Body of pancreas (tissue), 4 donors: ENCODE measurements around the gene HYCC2.

Experiments
- CTCF ChIP-seq, 7 experiments: fragments of 450-650 bp in 4 of 7; fragments of 200-600 bp in 3 of 7; sonication (generic) in 3 of 7; IDR thresholded peaks; one replicate each; pipeline ENCODE4 v1.5.1; 2016 to 2019; ENCODE audit warnings: antibody characterized with exemption in 7 of 7
- POLR2A ChIP-seq, 3 donors: fragments of 450-650 bp; IDR thresholded peaks; one replicate each; pipeline ENCODE4 v1.6.1; 2016; ENCODE audit warnings: antibody characterized with exemption in 3 of 3, mild to moderate bottlenecking in 2 of 3

DNA sequence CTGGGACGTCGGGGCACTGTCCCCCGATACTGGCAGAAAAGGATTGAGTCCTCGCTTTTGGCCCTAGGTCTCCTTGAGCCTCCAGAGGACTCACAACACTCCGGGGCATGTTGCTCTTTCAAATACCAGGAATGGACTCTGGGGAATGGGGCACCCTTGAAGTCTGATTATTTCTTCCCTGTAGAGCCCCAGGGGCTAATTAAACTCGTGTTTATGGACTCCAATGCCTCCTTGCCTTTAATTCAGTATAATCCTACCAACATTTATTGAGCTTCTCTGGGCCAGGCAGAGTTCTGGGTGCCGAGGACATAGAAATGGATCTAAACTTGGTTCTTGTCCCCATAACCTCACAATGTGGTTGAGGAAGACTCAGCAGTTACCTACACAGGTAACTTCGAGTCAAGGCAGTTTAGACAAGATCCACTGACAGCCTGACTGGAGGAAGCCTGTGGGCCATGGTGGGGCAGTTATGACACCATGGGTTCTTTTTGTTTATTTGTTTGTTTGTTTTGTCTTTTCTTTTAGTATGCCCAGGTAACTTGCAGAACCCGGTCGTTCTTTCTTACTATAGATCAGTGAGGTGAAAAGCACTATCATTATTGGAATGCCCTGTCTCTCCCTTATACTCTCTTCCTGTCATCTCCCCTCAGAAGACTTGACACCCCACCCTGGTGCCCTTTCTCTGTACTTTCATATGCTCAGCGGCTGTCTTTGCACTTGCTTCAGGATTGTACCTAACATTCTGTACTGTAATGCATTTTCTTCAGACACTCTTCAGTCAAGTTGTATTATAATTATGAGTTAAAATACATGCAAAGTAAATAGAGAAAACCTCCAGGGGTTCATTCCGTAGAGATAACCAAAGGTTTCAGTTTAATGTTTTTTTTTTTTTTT, 47.7 kb upstream of the HYCC2 start:
- TF ChIP-seq CTCF (IDR thresholded peaks at IDR 0.05), result no peak
- TF ChIP-seq POLR2A (IDR thresholded peaks at IDR 0.05), result no peak
